Activated CD4-positive, alpha-beta memory T cell treated with anti-CD3 and anti-CD28 coated beads, Interleukin-2, amount 10 ng/mL, durations not matched to agents 7 days and 5 days (primary cell): ENCODE data around the gene NSL1. TPM values are rescaled to one million over a fixed set of nuclear protein-coding genes. Genes with fewer than 3 reads are reported as not detected.

ENCODE experiments used
- CTCF ChIA-PET: fragments of 350-600 bp; sonication (Branson Sonifier 250); formaldehyde crosslinking; loops from one replicate; lab custom pipeline; 2021; ENCODE audit warnings: antibody characterized with exemption, inconsistent platforms; lab: Charles Lee
- POLR2A ChIA-PET: fragments of 350-600 bp; sonication (Branson Sonifier 250); formaldehyde crosslinking; loops from one replicate; lab custom pipeline; 2021; ENCODE audit warnings: antibody characterized with exemption; lab: Charles Lee
- DNase-seq: peaks from one replicate; pipeline ENCODE4 v3.0.0-alpha.2; 2020
- H3K27ac Mint-ChIP-seq: one replicate; pipeline ENCODE4 v1.8.0; 2021; ENCODE audit warnings: mild to moderate bottlenecking, mixed read lengths
- H3K27me3 Mint-ChIP-seq: one replicate; pipeline ENCODE4 v1.8.0; 2021; ENCODE audit warnings: mixed read lengths
- H3K36me3 Mint-ChIP-seq: one replicate; pipeline ENCODE4 v1.8.0; 2021; ENCODE audit warnings: low read depth, mixed read lengths
- H3K4me1 Mint-ChIP-seq: one replicate; pipeline ENCODE4 v1.8.0; 2021; ENCODE audit warnings: mixed read lengths
- H3K4me3 Mint-ChIP-seq: one replicate; pipeline ENCODE4 v1.8.0; 2021; ENCODE audit warnings: mild to moderate bottlenecking, mixed read lengths
- H3K9me3 Mint-ChIP-seq: one replicate; pipeline ENCODE4 v1.8.0; 2021; ENCODE audit warnings: mixed read lengths
- total RNA-seq, 2 experiments: library from RNA; stranded (reverse); gene quantifications; one replicate each; pipeline ENCODE4 v1.2.3, GENCODE V29; 2021

Gene NSL1
- total RNA-seq, 2 experiments from 2014 or later: 36.4 to 38.1 TPM

DNA sequence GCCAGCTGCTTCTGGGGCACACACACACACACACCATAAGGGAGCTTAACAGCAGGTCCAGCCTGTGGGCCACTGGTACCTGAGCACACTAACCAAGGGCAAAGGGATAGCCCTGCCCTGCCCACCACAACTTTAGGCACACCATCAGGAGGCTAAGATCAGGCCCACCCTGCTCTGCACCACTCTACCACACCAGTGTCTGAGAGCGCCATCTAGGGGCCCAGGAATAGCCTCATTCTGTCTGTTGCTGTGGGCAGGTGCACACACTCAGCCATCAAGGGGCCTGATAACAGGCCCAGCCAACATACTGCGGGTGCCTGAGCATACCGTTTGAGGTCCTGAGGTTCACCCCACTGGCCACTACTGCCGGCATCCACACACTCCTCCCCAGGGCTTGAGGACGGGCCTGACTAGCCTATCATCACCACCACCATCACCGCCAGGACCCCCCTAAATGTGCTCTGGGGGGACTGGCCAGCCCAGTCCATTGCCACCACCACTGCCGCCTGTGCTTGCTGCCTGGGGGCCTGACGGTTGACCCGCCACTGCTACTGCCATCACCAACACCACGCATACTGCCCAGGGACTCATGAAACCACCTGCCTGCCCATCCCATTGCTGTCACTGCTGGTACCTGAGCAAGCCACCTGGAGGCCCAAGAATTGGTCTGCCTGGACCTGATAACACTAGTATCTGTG, 31.3 kb downstream of the NSL1 start:
- peak; percentile 66 for DNase-seq
- Mint-ChIP-seq H3K4me3 (no peak overlapping the region), H3K9me3 (no peaks in the 10 kb centered on the region), H3K27ac (no peak overlapping the region), H3K36me3 (peaks cover 36% of the 10 kb centered on the region), H3K4me1 (peaks cover 19% of the 10 kb centered on the region), H3K27me3 (no peaks in the 10 kb centered on the region)
- POLR2A ChIA-PET: no interaction called here
- CTCF ChIA-PET: interaction anchor here (0.5 to 4.4 kb wide), 6 partner anchors 9 to 95 kb away, joined by 3 to 29 read pairs (median 6); no protein-coding TSS in a partner anchor

GRCh38 chr1:212759683-212760082, 31.9 kb downstream of the NSL1 start:
- Mint-ChIP-seq H3K4me1 (peaks cover 17% of the 10 kb centered on the region), H3K4me3 (no peak overlapping the region), H3K27ac (no peak overlapping the region), H3K36me3 (peaks cover 30% of the 10 kb centered on the region), H3K27me3 (no peaks in the 10 kb centered on the region), H3K9me3 (no peaks in the 10 kb centered on the region)
- DNase-seq: no peak
- POLR2A ChIA-PET: no interaction called here
- CTCF ChIA-PET: interaction anchor here (0.5 to 4.4 kb wide), 6 partner anchors 9 to 95 kb away, joined by 3 to 29 read pairs (median 6); no protein-coding TSS in a partner anchor

DNA sequence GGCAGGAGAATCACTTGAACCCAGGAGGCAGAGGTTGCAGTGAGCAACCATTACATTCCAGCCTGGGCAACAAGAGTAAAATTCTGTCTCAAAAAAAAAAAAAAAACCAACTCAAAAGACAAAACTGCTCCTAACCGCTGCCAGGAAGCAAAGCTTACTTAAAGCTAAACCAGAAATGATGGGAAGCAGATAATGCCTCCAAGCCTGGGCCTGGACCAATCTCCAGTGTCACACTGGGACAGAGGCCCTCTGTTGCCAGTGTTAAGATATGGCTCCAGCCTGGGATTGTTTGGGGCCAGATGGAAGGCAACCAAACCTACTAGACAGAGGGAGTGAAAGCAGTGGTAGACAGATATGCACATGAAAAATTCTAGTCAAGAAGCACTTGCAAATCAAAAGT, 36.9 kb downstream of the NSL1 start:
- Mint-ChIP-seq H3K36me3 (peaks cover 6% of the 10 kb centered on the region), H3K4me1 (peaks cover 38% of the 10 kb centered on the region), H3K9me3 (no peaks in the 10 kb centered on the region), H3K27me3 (no peaks in the 10 kb centered on the region), H3K4me3 (no peak overlapping the region), H3K27ac (no peak overlapping the region)
- POLR2A ChIA-PET: interaction anchor here (0.7 to 1.6 kb wide), 4 partner anchors 8 to 79 kb away, joined by 3 to 5 read pairs (median 3); no protein-coding TSS in a partner anchor
- DNase-seq: no peak
- CTCF ChIA-PET: interaction anchor here (0.5 to 6.2 kb wide), 7 partner anchors 9 to 240 kb away, joined by 3 to 40 read pairs (median 3); partner anchors contain the start of gene BATF3

DNA sequence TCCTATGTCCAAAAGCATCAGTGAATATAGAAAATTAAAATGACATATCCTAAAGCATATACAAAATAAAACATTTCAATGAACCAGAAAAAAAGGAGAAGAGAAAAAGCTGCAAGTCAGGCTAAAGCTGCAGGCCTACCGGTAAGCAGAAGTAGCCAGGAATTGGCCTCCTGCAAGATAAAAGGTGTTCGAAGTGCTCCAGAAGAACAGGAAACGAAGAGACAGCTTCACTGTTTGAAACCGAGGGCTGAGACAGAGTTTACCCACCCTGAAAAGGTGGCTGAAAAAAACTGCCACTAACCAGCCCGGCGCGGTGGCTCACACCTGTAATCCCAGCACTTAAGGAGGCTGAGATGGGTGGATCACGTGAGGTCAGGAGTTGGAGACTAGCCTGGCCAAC, 37.4 kb downstream of the NSL1 start:
- peaks cover 40% of the 10 kb centered on the region for H3K4me1 Mint-ChIP-seq
- CTCF ChIA-PET: interaction anchor here (0.5 to 6.2 kb wide), 8 partner anchors 17 to 276 kb away, joined by 3 to 40 read pairs (median 5); partner anchors contain the start of gene BATF3
- H3K9me3 Mint-ChIP-seq: no peaks in the 10 kb centered on the region

GRCh38 chr1:212753749-212754148, 37.8 kb downstream of the NSL1 start:
- Mint-ChIP-seq H3K4me1 (peaks cover 40% of the 10 kb centered on the region), H3K9me3 (no peaks in the 10 kb centered on the region), H3K36me3 (peaks cover 6% of the 10 kb centered on the region), H3K27me3 (no peaks in the 10 kb centered on the region), H3K27ac (peak overlapping the region; percentile 51), H3K4me3 (peak overlapping the region; percentile 10)
- DNase-seq: no peak
- ChIA-PET POLR2A (interaction anchor here (0.9 to 1.6 kb wide), 3 partner anchors 9 to 32 kb away, joined by 3 to 5 read pairs (median 3); no protein-coding TSS in a partner anchor), CTCF (interaction anchor here (1.0 to 6.2 kb wide), 8 partner anchors 16 to 276 kb away, joined by 3 to 40 read pairs (median 5); partner anchors contain the start of gene BATF3)

More for the DNA sequence above, 37.4 kb downstream of the NSL1 start:
- Mint-ChIP-seq H3K36me3 (peaks cover 6% of the 10 kb centered on the region), H3K27ac (peak overlapping the region; percentile 23), H3K27me3 (no peaks in the 10 kb centered on the region), H3K4me3 (no peak overlapping the region)
- DNase-seq: no peak
- POLR2A ChIA-PET: interaction anchor here (0.9 to 1.6 kb wide), 3 partner anchors 9 to 33 kb away, joined by 3 to 5 read pairs (median 3); no protein-coding TSS in a partner anchor

DNA sequence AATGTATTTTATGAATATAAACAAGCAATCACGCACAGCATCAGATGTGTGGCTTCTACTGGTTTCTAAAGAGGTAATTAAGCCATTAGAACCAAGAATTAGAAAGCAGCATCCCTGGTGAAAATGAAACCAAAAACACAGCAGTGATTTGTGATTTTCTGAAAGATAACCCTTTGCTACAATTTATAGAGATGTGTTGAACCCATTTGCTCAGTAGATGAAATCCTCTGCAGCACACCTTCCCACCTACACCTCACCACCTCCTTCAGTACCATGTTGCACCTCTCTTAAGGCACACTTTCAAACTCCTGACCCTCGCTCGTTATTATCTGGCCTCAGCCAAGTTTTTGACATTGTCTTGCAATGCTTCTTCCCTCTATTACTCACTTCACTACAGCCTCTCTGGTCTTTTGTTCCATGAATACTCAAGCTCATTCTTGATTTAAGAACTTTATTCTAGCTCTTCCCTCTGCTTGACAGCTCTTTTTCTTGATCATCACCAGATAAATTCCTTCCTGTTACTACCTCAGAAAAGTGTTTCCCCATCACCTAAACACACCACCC, 38.6 kb downstream of the NSL1 start:
- peak overlapping the region; percentile 50 for H3K4me3 Mint-ChIP-seq
- H3K4me1 Mint-ChIP-seq: peaks cover 40% of the 10 kb centered on the region
- DNase-seq: no peak
- H3K27me3 Mint-ChIP-seq: no peaks in the 10 kb centered on the region
- H3K9me3 Mint-ChIP-seq: no peaks in the 10 kb centered on the region
- CTCF ChIA-PET: interaction anchor here (0.5 to 6.2 kb wide), 10 partner anchors 15 to 670 kb away, joined by 3 to 40 read pairs (median 5); partner anchors contain the start of gene BATF3
- peak overlapping the region; percentile 67 for H3K27ac Mint-ChIP-seq
- peaks cover 6% of the 10 kb centered on the region for H3K36me3 Mint-ChIP-seq
- POLR2A ChIA-PET: interaction anchor here (0.5 to 1.6 kb wide), 2 partner anchors 30 to 145 kb away, joined by 3 to 5 read pairs; partner anchors contain the start of gene ATF3

GRCh38 chr1:212752252-212752933, 39.2 kb downstream of the NSL1 start:
- H3K9me3 Mint-ChIP-seq: no peaks in the 10 kb centered on the region
- ChIA-PET CTCF (interaction anchor here (0.5 to 6.2 kb wide), 12 partner anchors 11 to 671 kb away, joined by 3 to 40 read pairs (median 6); partner anchors contain the start of gene BATF3), POLR2A (interaction anchor here (0.5 to 1.5 kb wide), 3 partner anchors 8 to 144 kb away, joined by 3 to 5 read pairs (median 3); partner anchors contain the start of gene ATF3)
- peak overlapping the region; percentile 67 for H3K27ac Mint-ChIP-seq
- H3K4me1 Mint-ChIP-seq: peaks cover 40% of the 10 kb centered on the region
- H3K36me3 Mint-ChIP-seq: peaks cover 6% of the 10 kb centered on the region
- H3K27me3 Mint-ChIP-seq: no peaks in the 10 kb centered on the region
- no peak for DNase-seq
- peak overlapping the region; percentile 50 for H3K4me3 Mint-ChIP-seq

DNA sequence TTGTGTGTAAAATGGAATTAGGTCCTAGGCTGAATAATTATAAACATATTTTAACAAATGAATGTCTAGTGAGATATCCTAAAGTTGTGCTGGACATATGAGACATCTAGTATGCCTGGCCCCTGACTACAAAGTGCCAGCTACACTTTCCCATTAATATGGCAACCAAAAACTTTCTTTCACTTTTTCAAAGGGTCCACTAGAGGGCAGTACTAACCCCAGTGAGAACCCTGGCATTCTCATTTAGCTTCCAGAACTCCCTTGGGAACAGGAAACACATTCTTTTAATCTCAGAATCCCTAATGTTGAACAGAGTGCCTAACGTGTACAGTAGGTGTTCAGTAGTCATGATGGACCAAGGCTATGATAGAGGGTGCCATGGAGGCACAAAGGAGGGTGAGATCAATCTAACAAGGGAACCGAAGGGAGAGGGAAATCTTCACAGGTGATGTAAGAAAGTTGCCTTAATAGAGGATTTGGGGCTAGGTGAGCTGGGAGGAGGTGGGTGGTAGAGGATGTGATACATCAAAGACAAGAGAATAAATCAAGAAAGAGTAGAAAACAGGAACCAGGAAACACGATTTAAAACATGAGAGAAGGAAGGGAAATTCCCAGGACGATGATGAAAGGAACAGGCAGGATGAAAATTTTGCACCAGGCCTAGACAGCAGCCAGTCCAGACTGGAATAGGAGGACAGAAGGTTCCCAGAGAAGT, 41.6 kb downstream of the NSL1 start:
- DNase-seq: no peak
- Mint-ChIP-seq H3K4me3 (no peak overlapping the region), H3K27me3 (no peaks in the 10 kb centered on the region), H3K9me3 (no peaks in the 10 kb centered on the region), H3K4me1 (peaks cover 45% of the 10 kb centered on the region), H3K27ac (peak overlapping the region; percentile 11), H3K36me3 (peaks cover 20% of the 10 kb centered on the region)
- ChIA-PET POLR2A (interaction anchor here (1.1 to 1.2 kb wide), 2 partner anchors 49 to 141 kb away, joined by 3 read pairs; partner anchors contain the start of gene ATF3), CTCF (interaction anchor here (0.6 to 6.2 kb wide), 36 partner anchors 9 to 292 kb away, joined by 3 to 40 read pairs (median 4); partner anchors contain the start of genes BATF3, NSL1 and TATDN3)

GRCh38 chr1:212746546-212746945, 45.0 kb downstream of the NSL1 start:
- CTCF ChIA-PET: interaction anchor here (0.8 to 1.7 kb wide), 5 partner anchors 9 to 291 kb away, joined by 3 to 6 read pairs (median 4); no protein-coding TSS in a partner anchor
- Mint-ChIP-seq H3K4me3 (no peak overlapping the region), H3K4me1 (peaks cover 31% of the 10 kb centered on the region)

DNA sequence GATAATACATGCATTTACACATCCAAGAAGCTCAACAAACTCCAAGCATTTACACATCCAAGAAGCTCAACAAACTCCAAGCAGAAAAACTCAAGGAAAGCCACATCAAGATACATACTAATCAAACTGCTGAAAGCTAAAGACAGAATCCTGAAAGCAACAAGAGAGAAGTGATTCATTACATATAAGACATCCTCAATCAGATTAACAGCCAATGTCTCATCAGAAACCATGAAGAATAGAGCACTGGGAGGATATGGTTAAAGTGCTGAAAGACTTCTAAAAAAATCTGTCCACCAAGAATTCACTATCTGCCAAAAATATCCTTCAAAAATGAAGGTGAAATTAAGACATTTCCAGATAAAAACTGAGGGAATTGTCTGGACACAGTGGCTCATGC, 46.3 kb downstream of the NSL1 start:
- DNase-seq: no peak
- Mint-ChIP-seq H3K36me3 (peaks cover 57% of the 10 kb centered on the region), H3K9me3 (peaks cover 13% of the 10 kb centered on the region), H3K27me3 (no peaks in the 10 kb centered on the region), H3K4me3 (no peak overlapping the region), H3K27ac (no peak overlapping the region), H3K4me1 (peaks cover 38% of the 10 kb centered on the region)
- CTCF ChIA-PET: interaction anchor here (1.2 to 1.7 kb wide), 2 partner anchors 10 to 81 kb away, joined by 3 read pairs; no protein-coding TSS in a partner anchor
- POLR2A ChIA-PET: no interaction called here

More at GRCh38 chr1:212746546-212746945, 45.0 kb downstream of the NSL1 start:
- no peaks in the 10 kb centered on the region for H3K27me3 Mint-ChIP-seq
- H3K36me3 Mint-ChIP-seq: peaks cover 48% of the 10 kb centered on the region
- DNase-seq: no peak
- no peak overlapping the region for H3K27ac Mint-ChIP-seq
- POLR2A ChIA-PET: interaction anchor here (1.8 to 2.3 kb wide), 2 partner anchors 25 to 58 kb away, joined by 5 to 10 read pairs; no protein-coding TSS in a partner anchor
- peaks cover 7% of the 10 kb centered on the region for H3K9me3 Mint-ChIP-seq

DNA sequence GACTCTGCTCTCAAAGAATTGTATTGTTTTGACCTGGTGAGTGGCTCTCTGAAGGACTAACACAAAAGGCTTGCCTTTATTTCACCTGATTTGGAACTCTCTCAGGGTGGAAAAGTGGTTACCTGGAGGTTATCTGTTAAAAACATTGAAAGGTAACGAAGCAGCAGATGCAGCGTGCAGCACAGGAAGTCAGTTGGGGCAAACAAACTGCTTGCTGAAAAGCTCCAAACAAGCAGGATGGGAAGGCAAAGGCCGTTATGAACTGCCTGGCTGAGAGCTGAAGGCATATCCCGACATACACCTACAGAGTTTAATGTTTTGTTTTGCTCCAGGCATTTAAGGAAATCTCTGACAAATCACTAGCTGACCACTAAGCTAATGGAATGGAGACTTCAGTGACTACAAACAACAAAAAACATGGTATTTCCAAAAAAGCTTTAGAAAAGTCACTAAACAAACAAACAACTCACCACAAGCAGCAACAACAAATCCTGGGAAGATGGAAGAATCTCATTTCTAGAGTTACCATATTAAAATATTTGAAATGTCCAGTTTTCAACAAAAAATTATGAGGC, 47.6 kb downstream of the NSL1 start:
- Mint-ChIP-seq H3K9me3 (peaks cover 13% of the 10 kb centered on the region), H3K27ac (peak overlapping the region; percentile 33), H3K4me1 (peaks cover 41% of the 10 kb centered on the region), H3K27me3 (no peaks in the 10 kb centered on the region), H3K4me3 (no peak overlapping the region), H3K36me3 (peaks cover 51% of the 10 kb centered on the region)
- DNase-seq: no peak
- POLR2A ChIA-PET: interaction anchor here (0.7 to 1.3 kb wide), 3 partner anchors 8 to 22 kb away, joined by 3 to 5 read pairs (median 3); no protein-coding TSS in a partner anchor
- CTCF ChIA-PET: interaction anchor here (0.6 to 1.5 kb wide), 7 partner anchors 11 to 565 kb away, joined by 3 to 5 read pairs (median 3); partner anchors contain the start of gene BATF3
